GM23248 (cell line): Measurements from ENCODE around the gene TBX2. TPM values are rescaled to one million over a fixed set of nuclear protein-coding genes. Genes with fewer than 3 reads are reported as not detected.

Experiments
- DNase-seq: peaks from one replicate; pipeline ENCODE4 v3.0.0-alpha.2; 2015
- H2AFZ ChIP-seq: fragments of 200-600 bp; sonication (generic); 2 replicates; pipeline ENCODE4 v1.6.1; 2016; ENCODE audit warnings: antibody characterized with exemption
- H3F3A ChIP-seq: fragments of 200-600 bp; sonication (generic); 2 replicates; pipeline ENCODE4 v1.6.1; 2016; ENCODE audit warnings: mild to moderate bottlenecking, antibody characterized with exemption, mixed run types; ENCODE audit not compliant: insufficient read depth
- H3K27ac ChIP-seq: fragments of 200-600 bp; sonication (generic); 2 replicates; pipeline ENCODE4 v1.5.1; 2016; ENCODE audit warnings: mild to moderate bottlenecking
- H3K27me3 ChIP-seq: fragments of 200-600 bp; sonication (generic); replicated peaks from 2 replicates; pipeline ENCODE4 v1.6.1; 2016; ENCODE audit warnings: mild to moderate bottlenecking; ENCODE audit not compliant: insufficient read depth
- H3K36me3 ChIP-seq: fragments of 200-600 bp; sonication (generic); 2 replicates; pipeline ENCODE4 v1.6.1; 2016; ENCODE audit warnings: low read depth, mild to moderate bottlenecking
- H3K4me1 ChIP-seq: fragments of 200-600 bp; sonication (generic); 2 replicates; pipeline ENCODE4 v1.6.1; 2016; ENCODE audit warnings: mild to moderate bottlenecking; ENCODE audit not compliant: insufficient read depth
- H3K4me2 ChIP-seq: fragments of 200-600 bp; sonication (generic); one replicate; pipeline ENCODE4 v1.6.1; 2016; ENCODE audit warnings: mild to moderate bottlenecking; ENCODE audit not compliant: unreplicated experiment
- H3K4me3 ChIP-seq: fragments of 200-600 bp; sonication (generic); 2 replicates; pipeline ENCODE4 v1.5.1; 2016; ENCODE audit warnings: mild to moderate bottlenecking
- H3K79me2 ChIP-seq: fragments of 200-600 bp; sonication (generic); 2 replicates; pipeline ENCODE4 v1.6.1; 2016; ENCODE audit warnings: mild to moderate bottlenecking; ENCODE audit not compliant: insufficient read depth
- H3K9ac ChIP-seq: fragments of 200-600 bp; sonication (generic); 2 replicates; pipeline ENCODE4 v1.6.1; 2016; ENCODE audit warnings: mild to moderate bottlenecking
- H3K9me2 ChIP-seq: fragments of 200-600 bp; sonication (generic); 2 replicates; pipeline ENCODE4 v1.6.1; 2016; ENCODE audit warnings: mixed run types, mild to moderate bottlenecking, moderate library complexity; ENCODE audit not compliant: insufficient read depth
- H3K9me3 ChIP-seq: fragments of 200-600 bp; sonication (generic); one replicate; pipeline ENCODE4 v1.6.1; 2017; ENCODE audit warnings: low read depth
- H4K20me1 ChIP-seq: fragments of 200-600 bp; sonication (generic); 2 replicates; pipeline ENCODE4 v1.6.0; 2016; ENCODE audit not compliant: insufficient read depth
- EZH2 ChIP-seq: fragments of 200-600 bp; sonication (generic); IDR thresholded peaks from 2 replicates; pipeline ENCODE4 v1.6.1; 2018; ENCODE audit warnings: antibody characterized with exemption, mild to moderate bottlenecking; ENCODE audit not compliant: insufficient read depth, poor library complexity, severe bottlenecking
- EZH2phosphoT487 ChIP-seq: fragments of 200-600 bp; sonication (generic); IDR thresholded peaks from 2 replicates; pipeline ENCODE4 v1.6.1; 2018; ENCODE audit warnings: antibody characterized with exemption, moderate library complexity, mild to moderate bottlenecking, low read depth; ENCODE audit not compliant: insufficient read depth
- WGBS, 2 experiments: methylation state at CpG; one replicate each; pipeline ENCODE4 v1.1.6; 2015 to 2017; ENCODE audit warnings: low lambda C conversion rate in 2 of 2, low coverage in 1 of 2; ENCODE audit errors: missing lambda C conversion rate in 2 of 2; 5-methylcytosine and 5-hydroxymethylcytosine counted together
- in situ Hi-C: fragments of 300-500 bp; cut with MboI; formaldehyde crosslinking; loops from 2 replicates; pipeline ENCODE4 v1.15.0; 2020
- polyA plus RNA-seq: library from polyadenylated mRNA; unstranded; fragments of >200 nt; fragmentation: Nextera tagmentation; extraction: Ambion mirVana; gene quantifications from 2 replicates; pipeline ENCODE4 v1.2.1, GENCODE V29; 2016
- total RNA-seq: library from RNA; depleted of rRNA; stranded (reverse); fragments of >200 nt; shearing (Covaris generic); gene quantifications from 2 replicates; pipeline ENCODE4 v1.2.3, GENCODE V29; 2014

TBX2 gene
- total and polyA plus RNA-seq, 2 experiments from 2014 or later, result 1.7 to 11.1 TPM

- no peaks in the 10 kb centered on the region for H3K27me3 ChIP-seq
- in situ Hi-C loops, result no loop called here
- H3K79me2 ChIP-seq, result no peaks in the 10 kb centered on the region
- H3F3A ChIP-seq, result peaks cover 7% of the 10 kb centered on the region; the same call in 1 of the 2 replicates
- no peak overlapping the region for H3K27ac ChIP-seq
- 34 to 35% methylated on average over 47 to 48 of the region's 48 CpGs for WGBS, 2 experiments
- H3K36me3 ChIP-seq, result no peaks in the 10 kb centered on the region
- H3K4me2 ChIP-seq, result peak overlapping the region; percentile 32
- peak overlapping the region; percentile 28; the same call in 1 of the 2 replicates for H3K4me3 ChIP-seq
- no peaks in the 10 kb centered on the region for H4K20me1 ChIP-seq
- H2AFZ ChIP-seq, result peak overlapping the region; percentile 42
- no peak overlapping the region for H3K9ac ChIP-seq
- no peak for TF ChIP-seq EZH2phosphoT487
- TF ChIP-seq EZH2, result no peak
- H3K4me1 ChIP-seq, result no peaks in the 10 kb centered on the region
- no peaks in the 10 kb centered on the region for H3K9me2 ChIP-seq
- peak; percentile 75 for DNase-seq
- H3K9me3 ChIP-seq, result no peaks in the 10 kb centered on the region
Measured at GRCh38 chr17:61410141-61411010, 10.7 kb downstream of the TBX2 start.

GRCh38 chr17:61411011-61411260 lies 11.3 kb downstream of the TBX2 start:
- no peak overlapping the region for H3K4me2 ChIP-seq
- H3K27ac ChIP-seq, result no peak overlapping the region

GRCh38 chr17:61411261-61412142 lies 11.9 kb downstream of the TBX2 start:
- Histone ChIP-seq H3K9me3 (no peaks in the 10 kb centered on the region), H3K36me3 (no peaks in the 10 kb centered on the region), H2AFZ (peak overlapping the region; percentile 95), H3K27me3 (no peaks in the 10 kb centered on the region), H3K9ac (peak overlapping the region; percentile 79), H3F3A (peaks cover 7% of the 10 kb centered on the region; the same call in 1 of the 2 replicates), H3K4me3 (peak overlapping the region; percentile 75), H3K27ac (peak overlapping the region; percentile 55), H3K9me2 (no peaks in the 10 kb centered on the region), H3K4me1 (peaks cover 8% of the 10 kb centered on the region; the same call in 1 of the 2 replicates), H3K79me2 (no peaks in the 10 kb centered on the region), H3K4me2 (peak overlapping the region; percentile 87), H4K20me1 (no peaks in the 10 kb centered on the region)
- in situ Hi-C loops, result no loop called here
- TF ChIP-seq EZH2phosphoT487 (no peak), EZH2 (no peak)
- WGBS, 2 experiments, result 4 to 5% methylated on average over 47 to 75 of the region's 75 CpGs
- DNase-seq, result peak; percentile 76

More at GRCh38 chr17:61411011-61411260, 11.3 kb downstream of the TBX2 start:
- in situ Hi-C loops, result no loop called here
- Histone ChIP-seq H3K36me3 (no peaks in the 10 kb centered on the region), H4K20me1 (no peaks in the 10 kb centered on the region), H3K79me2 (no peaks in the 10 kb centered on the region), H3K9ac (peak overlapping the region; percentile 79), H3F3A (peaks cover 7% of the 10 kb centered on the region; the same call in 1 of the 2 replicates), H2AFZ (peak overlapping the region; percentile 95), H3K27me3 (no peaks in the 10 kb centered on the region), H3K9me2 (no peaks in the 10 kb centered on the region), H3K4me3 (0 out of 2 replicates have a peak overlapping the region, but pooled peaks have one; percentile 75), H3K9me3 (no peaks in the 10 kb centered on the region), H3K4me1 (peaks cover 2% of the 10 kb centered on the region; the same call in 1 of the 2 replicates)
- DNase-seq, result no peak
- 0 to 10% methylated on average over 4 to 26 of the region's 29 CpGs for WGBS, 2 experiments
- TF ChIP-seq EZH2phosphoT487, result no peak
- no peak for TF ChIP-seq EZH2

- 1% methylated on average over 61 to 66 of the region's 69 CpGs for whole genome bisulfite sequencing, 2 experiments
- Histone ChIP-seq H3K4me1 (peaks cover 8% of the 10 kb centered on the region; the same call in 1 of the 2 replicates), H3K9me2 (no peaks in the 10 kb centered on the region), H3K27me3 (no peaks in the 10 kb centered on the region), H3K4me2 (peak overlapping the region; percentile 87), H3K79me2 (no peaks in the 10 kb centered on the region), H3K9me3 (no peaks in the 10 kb centered on the region), H4K20me1 (no peaks in the 10 kb centered on the region), H3K36me3 (no peaks in the 10 kb centered on the region), H2AFZ (peak overlapping the region; percentile 95), H3F3A (peaks cover 7% of the 10 kb centered on the region; the same call in 1 of the 2 replicates), H3K27ac (peak overlapping the region; percentile 55), H3K9ac (peak overlapping the region; percentile 79), H3K4me3 (peak overlapping the region; percentile 75)
- in situ Hi-C loops, result no loop called here
- DNase-seq, result peak; percentile 89
- TF ChIP-seq EZH2phosphoT487, result no peak
- TF ChIP-seq EZH2, result no peak
Measured at GRCh38 chr17:61412143-61412859, 12.7 kb downstream of the TBX2 start.
